Keratinocyte (primary cell): ENCODE measurements around the gene SEC14L1. TPM values are rescaled to one million over a fixed set of nuclear protein-coding genes. Genes with fewer than 3 reads are reported as not detected.

Experiments
- DNase-seq: peaks from one replicate; pipeline ENCODE4 v3.0.0-alpha.2; 2011; ENCODE audit warnings: low read depth, missing footprints, low spot score
- FAIRE-seq: peaks from 2 replicates; lab custom pipeline; 2011; peaks lifted over from hg19 to GRCh38; lab: Jason Lieb, UNC
- H2AFZ ChIP-seq: 2 replicates; pipeline ENCODE4 v1.6.0; 2012; ENCODE audit warnings: low read length, control low read depth, inconsistent platforms; ENCODE audit not compliant: control insufficient read depth
- H3K27ac ChIP-seq: 2 replicates; pipeline ENCODE4 v1.5.1; 2011; ENCODE audit warnings: low read length; ENCODE audit not compliant: control insufficient read depth, insufficient read depth
- H3K27me3 ChIP-seq: 3 replicates; pipeline ENCODE4 v1.6.0; 2011; ENCODE audit warnings: low read length; ENCODE audit not compliant: control insufficient read depth, insufficient read depth; ENCODE audit errors: extremely low read depth
- H3K36me3 ChIP-seq, 2 experiments: 2 replicates in 1 of 2; 3 replicates in 1 of 2; pipeline ENCODE4 v1.5.1; 2011; ENCODE audit warnings: low read length in 2 of 2, mild to moderate bottlenecking in 1 of 2; ENCODE audit not compliant: control insufficient read depth in 2 of 2, insufficient read depth in 2 of 2; ENCODE audit errors: extremely low read depth in 1 of 2
- H3K4me1 ChIP-seq: 3 replicates; pipeline ENCODE4 v1.5.1; 2011; ENCODE audit warnings: low read length; ENCODE audit not compliant: control insufficient read depth, insufficient read depth; ENCODE audit errors: extremely low read depth
- H3K4me2 ChIP-seq: 3 replicates; pipeline ENCODE4 v1.6.0; 2011; ENCODE audit warnings: low read depth, low read length; ENCODE audit not compliant: control insufficient read depth, insufficient read depth; ENCODE audit errors: extremely low read depth
- H3K4me3 ChIP-seq, 3 experiments: fragments of 200-600 bp in 1 of 3; sonication (generic) in 1 of 3; 2 replicates in 2 of 3; 3 replicates in 1 of 3; pipeline ENCODE4 v1.5.1; 2011 to 2016; ENCODE audit warnings: low read length in 3 of 3, mild to moderate bottlenecking in 3 of 3, control low read depth in 2 of 3, inconsistent platforms in 1 of 3, low read depth in 1 of 3, mixed read lengths in 1 of 3, mixed run types in 1 of 3, moderate library complexity in 1 of 3; ENCODE audit not compliant: control insufficient read depth in 2 of 3, insufficient read depth in 2 of 3; ENCODE audit errors: extremely low read depth in 1 of 3
- H3K79me2 ChIP-seq: 2 replicates; pipeline ENCODE4 v1.6.0; 2012; ENCODE audit warnings: low read length; ENCODE audit not compliant: control insufficient read depth, insufficient read depth
- H3K9ac ChIP-seq: 3 replicates; pipeline ENCODE4 v1.6.0; 2011; ENCODE audit warnings: low read length; ENCODE audit not compliant: control insufficient read depth, insufficient read depth; ENCODE audit errors: extremely low read depth
- H3K9me1 ChIP-seq: 3 replicates; pipeline ENCODE4 v1.6.0; 2011; ENCODE audit warnings: low read length; ENCODE audit not compliant: control insufficient read depth, insufficient read depth; ENCODE audit errors: extremely low read depth
- H3K9me3 ChIP-seq: 2 replicates; pipeline ENCODE4 v1.5.1; 2012; ENCODE audit warnings: low read depth, low read length; ENCODE audit not compliant: control insufficient read depth
- H4K20me1 ChIP-seq: 3 replicates; pipeline ENCODE4 v1.6.0; 2011; ENCODE audit warnings: low read length; ENCODE audit not compliant: control insufficient read depth, insufficient read depth; ENCODE audit errors: extremely low read depth
- EZH2 ChIP-seq: IDR thresholded peaks from one replicate; pipeline ENCODE4 v1.6.1; 2012; ENCODE audit warnings: inconsistent platforms, mild to moderate bottlenecking, low read length, moderate library complexity
- dilution Hi-C: fragments of 300-500 bp; cut with MboI; formaldehyde crosslinking; loops from one replicate; pipeline ENCODE4 v1.7.0; 2020; ENCODE audit warnings: low sequenced_read_pairs; ENCODE audit not compliant: extremely low pct_ligation_motif_present
- polyA plus RNA-seq, 5 experiments: library from polyadenylated mRNA; depleted of rRNA in 3 of 5; stranded (reverse) in 3 of 5; stranded (forward) in 1 of 5; unstranded in 1 of 5; fragments of >200 nt; gene quantifications; 1 replicate in 1 of 5; 2 replicates in 3 of 5; 3 replicates in 1 of 5; pipeline versions ENCODE4 v1.2.1 to v1.2.3, GENCODE V29; 2011 to 2012; ENCODE audit warnings: missing spikeins in 2 of 5, low read depth in 1 of 5, low replicate concordance in 1 of 5
- TF ChIP-seq, protein P1 (sequence below), 3 experiments: IDR thresholded peaks in 1 of 3; conservative IDR thresholded peaks in 1 of 3; optimal IDR thresholded peaks in 1 of 3; 2 replicates in 2 of 3; 3 replicates in 1 of 3; pipeline versions ENCODE3 to v1.5.1; 2011; ENCODE audit warnings: low read length in 3 of 3, mild to moderate bottlenecking in 3 of 3, moderate library complexity in 2 of 3, control low read depth in 1 of 3, inconsistent platforms in 1 of 3; ENCODE audit not compliant: insufficient read depth in 2 of 3; ENCODE audit errors: extremely low read depth in 1 of 3

SEC14L1 gene
- polyA plus RNA-seq, 1 donor (not counting 4 experiments of a cell fraction or from before 2014, with no cell fraction given) = 35.6 TPM

DNA sequence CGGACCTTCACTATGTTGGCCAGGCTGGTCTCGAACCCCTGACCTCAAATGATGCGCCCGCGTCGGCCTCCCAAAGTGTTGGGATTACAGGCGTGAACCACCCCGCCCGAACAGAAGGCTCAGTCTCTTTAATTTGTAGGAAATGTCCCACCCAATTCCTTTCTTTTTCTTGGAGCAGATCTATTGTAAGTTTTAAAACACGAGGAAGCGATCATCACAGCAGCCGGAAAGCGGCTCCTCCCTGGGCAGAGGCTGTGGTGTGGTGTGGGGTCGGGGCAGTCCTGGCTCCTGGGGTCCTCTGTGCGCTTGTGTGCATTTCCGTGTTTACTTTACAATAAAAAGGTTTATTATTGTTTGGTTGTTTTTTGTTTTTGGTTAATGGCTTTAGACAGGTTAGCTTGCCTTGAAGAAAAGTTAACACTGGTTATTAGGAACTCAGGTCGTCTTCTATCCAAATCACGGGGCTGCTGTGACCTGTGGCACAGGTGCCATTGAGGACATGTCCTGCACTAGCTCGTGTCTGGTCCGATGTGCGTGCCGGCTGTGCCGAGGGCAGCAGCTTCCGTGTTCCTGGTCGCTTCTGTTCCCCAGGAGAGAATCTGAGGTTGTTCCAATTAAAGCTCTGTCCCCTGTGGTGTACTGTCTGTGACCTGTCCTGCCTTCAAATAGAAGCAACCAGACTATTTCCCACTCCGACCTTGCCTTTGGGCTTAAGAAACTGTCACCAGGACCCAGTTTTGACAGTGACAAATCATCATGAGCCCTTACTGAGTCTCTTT lies 83.1 kb downstream of the SEC14L1 start:
- Histone ChIP-seq H3K9me1 (no peaks in the 10 kb centered on the region), H3K27ac (no peak overlapping the region), H3K4me2 (no peak overlapping the region), H3K4me1 (no peaks in the 10 kb centered on the region), H3K9ac (no peak overlapping the region), H3K36me3 (peaks cover 2 to 5% of the 10 kb centered on the region in 2 experiments), H3K4me3 (no peak overlapping the region), H3K9me3 (no peaks in the 10 kb centered on the region), H3K79me2 (no peaks in the 10 kb centered on the region), H2AFZ (no peak overlapping the region), H3K27me3 (no peaks in the 10 kb centered on the region), H4K20me1 (no peaks in the 10 kb centered on the region)
- dilution Hi-C loops = no loop called here
- TF ChIP-seq, protein P1, sequence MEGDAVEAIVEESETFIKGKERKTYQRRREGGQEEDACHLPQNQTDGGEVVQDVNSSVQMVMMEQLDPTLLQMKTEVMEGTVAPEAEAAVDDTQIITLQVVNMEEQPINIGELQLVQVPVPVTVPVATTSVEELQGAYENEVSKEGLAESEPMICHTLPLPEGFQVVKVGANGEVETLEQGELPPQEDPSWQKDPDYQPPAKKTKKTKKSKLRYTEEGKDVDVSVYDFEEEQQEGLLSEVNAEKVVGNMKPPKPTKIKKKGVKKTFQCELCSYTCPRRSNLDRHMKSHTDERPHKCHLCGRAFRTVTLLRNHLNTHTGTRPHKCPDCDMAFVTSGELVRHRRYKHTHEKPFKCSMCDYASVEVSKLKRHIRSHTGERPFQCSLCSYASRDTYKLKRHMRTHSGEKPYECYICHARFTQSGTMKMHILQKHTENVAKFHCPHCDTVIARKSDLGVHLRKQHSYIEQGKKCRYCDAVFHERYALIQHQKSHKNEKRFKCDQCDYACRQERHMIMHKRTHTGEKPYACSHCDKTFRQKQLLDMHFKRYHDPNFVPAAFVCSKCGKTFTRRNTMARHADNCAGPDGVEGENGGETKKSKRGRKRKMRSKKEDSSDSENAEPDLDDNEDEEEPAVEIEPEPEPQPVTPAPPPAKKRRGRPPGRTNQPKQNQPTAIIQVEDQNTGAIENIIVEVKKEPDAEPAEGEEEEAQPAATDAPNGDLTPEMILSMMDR (optimal IDR thresholded peaks at IDR 0.05 in 1 of 3, IDR thresholded peaks at IDR 0.05 in 1 of 3, conservative IDR thresholded peaks at IDR 0.05 in 1 of 3; ENCODE audit: extremely low read depth in 1 of 3, insufficient read depth in 2 of 3, low read length in 3 of 3) = no peak
- no peak for TF ChIP-seq EZH2
- FAIRE-seq (no peak), DNase-seq (no peak)

DNA sequence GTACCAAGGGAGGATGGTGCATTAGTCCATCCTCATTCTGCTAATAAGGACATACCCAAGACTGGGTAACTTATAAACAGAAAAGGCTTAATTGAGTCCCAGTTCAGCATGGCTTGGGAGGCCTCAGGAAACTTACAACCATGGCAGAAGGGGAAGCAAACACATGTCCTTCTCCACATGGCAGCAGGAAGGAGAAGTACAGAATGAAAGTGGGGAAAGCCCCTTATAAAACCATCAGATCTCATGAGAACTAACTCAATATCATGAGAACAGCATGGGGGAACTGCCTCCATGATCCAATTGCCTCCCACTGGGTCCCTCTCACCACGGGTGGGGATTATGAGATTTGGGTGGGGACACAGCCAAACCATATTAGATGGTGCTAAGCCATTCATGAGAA lies 84.5 kb downstream of the SEC14L1 start:
- no peaks in the 10 kb centered on the region for H3K9me3 ChIP-seq
- no peak overlapping the region for H3K4me3 ChIP-seq
- no peak overlapping the region for H3K4me2 ChIP-seq
- no peaks in the 10 kb centered on the region for H3K4me1 ChIP-seq
- H2AFZ ChIP-seq = no peak overlapping the region
- FAIRE-seq (no peak), DNase-seq (no peak)
- peaks cover 0 to 2% of the 10 kb centered on the region in 2 experiments for H3K36me3 ChIP-seq
- H3K9me1 ChIP-seq = no peaks in the 10 kb centered on the region
- H3K27me3 ChIP-seq = no peaks in the 10 kb centered on the region
- TF ChIP-seq, protein P1 (optimal IDR thresholded peaks at IDR 0.05 in 1 of 3, IDR thresholded peaks at IDR 0.05 in 1 of 3, conservative IDR thresholded peaks at IDR 0.05 in 1 of 3; ENCODE audit: extremely low read depth in 1 of 3, insufficient read depth in 2 of 3, low read length in 3 of 3) = no peak
- no peak for TF ChIP-seq EZH2
- H3K9ac ChIP-seq = no peak overlapping the region
- H4K20me1 ChIP-seq = no peaks in the 10 kb centered on the region
- no peaks in the 10 kb centered on the region for H3K79me2 ChIP-seq
- dilution Hi-C loops = no loop called here
- H3K27ac ChIP-seq = no peak overlapping the region
